PC-9 (cell line): Measurements from ENCODE around the gene NOS1AP.

Experiments used
- CTCF ChIP-seq: fragments of 200-600 bp; sonication (generic); conservative IDR thresholded peaks from 2 replicates; pipeline ENCODE4 v1.6.1; 2017; ENCODE audit warnings: mixed run types, antibody characterized with exemption, mild to moderate bottlenecking, moderate library complexity
- EZH2 ChIP-seq: fragments of 200-600 bp; sonication (generic); IDR thresholded peaks from 2 replicates; pipeline ENCODE4 v1.8.0; 2017; ENCODE audit warnings: antibody characterized with exemption, low read depth

GRCh38 chr1:162358928-162359327 lies 289.4 kb downstream of the NOS1AP start:
- TF ChIP-seq CTCF (no peak), EZH2 (no peak)
